HG02571 (cell line): Measurements from ENCODE around the gene NMU.
"Not testable (repeated sequence)": the region's sequence is repeated elsewhere in the genome, so short reads cannot be mapped to it uniquely, and the experiment has no call there.

Source experiments
- ATAC-seq: cut with Tn5 transposase; IDR thresholded peaks from one replicate; pipeline ENCODE4 v1.9.1; 2021; ENCODE audit warnings: mild to moderate bottlenecking, moderate library complexity; ENCODE audit not compliant: unreplicated experiment

Gene NMU

GRCh38 chr4:55635741-55636655, at the start of gene NMU:
Gene NMU (minus strand): TSS chr4:55636298. CDS start chr4:55636192, 106 bp downstream.
- ATAC-seq = peak; percentile 68

- ATAC-seq = no peak
These were observed 48.2 kb upstream of the NMU start for GRCh38 chr4:55684276-55684675.

GRCh38 chr4:55682797-55683196, 46.7 kb upstream of the NMU start:
- not testable (repeated sequence) for ATAC-seq

GRCh38 chr4:55682295-55682694, 46.2 kb upstream of the NMU start:
- no peak for ATAC-seq

- no peak for ATAC-seq
These were observed 45.3 kb upstream of the NMU start for GRCh38 chr4:55681430-55681829.

GRCh38 chr4:55675196-55675793, 39.2 kb upstream of the NMU start:
- no peak for ATAC-seq

- no peak for ATAC-seq
These were observed 37.3 kb upstream of the NMU start for GRCh38 chr4:55673424-55673823.

GRCh38 chr4:55671667-55672066, 35.6 kb upstream of the NMU start:
- ATAC-seq = no peak

GRCh38 chr4:55670695-55671094, 34.6 kb upstream of the NMU start:
- ATAC-seq = no peak

- no peak for ATAC-seq
These were observed 32.4 kb upstream of the NMU start for GRCh38 chr4:55668449-55668848.

GRCh38 chr4:55666535-55666934, 30.4 kb upstream of the NMU start:
- ATAC-seq = no peak

GRCh38 chr4:55663145-55663544, 27.0 kb upstream of the NMU start:
- ATAC-seq = no peak

- no peak for ATAC-seq
These were observed 25.4 kb upstream of the NMU start for GRCh38 chr4:55661398-55662056.

- ATAC-seq = no peak
These were observed 22.6 kb upstream of the NMU start for GRCh38 chr4:55658657-55659056.

GRCh38 chr4:55654131-55654530, 18.0 kb upstream of the NMU start:
- ATAC-seq = no peak

- no peak for ATAC-seq
These were observed 14.4 kb upstream of the NMU start for GRCh38 chr4:55650483-55650882.

- no peak for ATAC-seq
These were observed 1.2 kb upstream of the NMU start for GRCh38 chr4:55637272-55637820.

GRCh38 chr4:55636656-55636999, 530 bp upstream of the NMU start:
- no peak for ATAC-seq

GRCh38 chr4:55635282-55635681, 816 bp downstream of the NMU start:
- no peak for ATAC-seq

GRCh38 chr4:55634417-55635128, 1.5 kb downstream of the NMU start:
- no peak for ATAC-seq

- ATAC-seq = no peak
These were observed 2.2 kb downstream of the NMU start for GRCh38 chr4:55633903-55634302.
